ENCODE measurements around the gene ARHGAP24.
"Not testable (repeated sequence)": the region's sequence is repeated elsewhere in the genome, so short reads cannot be mapped to it uniquely, and the experiment has no call there.

Gene ARHGAP24

GRCh38 chr4:85482010-85482738 is 7.2 kb downstream of the ARHGAP24 start:
- no peak for DNase-seq (ENCODE audit: low read depth, low spot score)

- DNase-seq (ENCODE audit: low read depth, low spot score): no peak
Observed at GRCh38 chr4:85486425-85487086, 11.6 kb downstream of the ARHGAP24 start.

DNA sequence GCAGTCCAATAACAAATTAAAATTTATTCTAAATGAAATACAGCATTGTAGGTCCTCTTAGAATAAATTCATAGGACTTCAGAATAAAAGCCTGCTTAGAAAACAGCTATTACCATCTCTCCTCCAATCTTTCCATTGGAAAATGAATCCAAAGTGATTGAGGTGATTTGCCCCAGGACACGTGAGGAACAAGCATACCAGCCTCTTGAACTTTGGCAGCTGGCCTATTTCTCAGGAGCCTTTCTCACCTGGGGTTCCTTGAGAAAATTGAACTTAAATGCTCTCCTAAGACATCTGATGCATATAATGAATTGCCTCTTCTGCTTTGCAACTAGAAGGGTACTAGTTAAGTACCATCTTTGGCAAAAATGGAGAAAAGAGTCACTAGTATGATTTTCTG is 13.5 kb downstream of the ARHGAP24 start:
- no peak for DNase-seq (ENCODE audit: low read depth, low spot score)

DNA sequence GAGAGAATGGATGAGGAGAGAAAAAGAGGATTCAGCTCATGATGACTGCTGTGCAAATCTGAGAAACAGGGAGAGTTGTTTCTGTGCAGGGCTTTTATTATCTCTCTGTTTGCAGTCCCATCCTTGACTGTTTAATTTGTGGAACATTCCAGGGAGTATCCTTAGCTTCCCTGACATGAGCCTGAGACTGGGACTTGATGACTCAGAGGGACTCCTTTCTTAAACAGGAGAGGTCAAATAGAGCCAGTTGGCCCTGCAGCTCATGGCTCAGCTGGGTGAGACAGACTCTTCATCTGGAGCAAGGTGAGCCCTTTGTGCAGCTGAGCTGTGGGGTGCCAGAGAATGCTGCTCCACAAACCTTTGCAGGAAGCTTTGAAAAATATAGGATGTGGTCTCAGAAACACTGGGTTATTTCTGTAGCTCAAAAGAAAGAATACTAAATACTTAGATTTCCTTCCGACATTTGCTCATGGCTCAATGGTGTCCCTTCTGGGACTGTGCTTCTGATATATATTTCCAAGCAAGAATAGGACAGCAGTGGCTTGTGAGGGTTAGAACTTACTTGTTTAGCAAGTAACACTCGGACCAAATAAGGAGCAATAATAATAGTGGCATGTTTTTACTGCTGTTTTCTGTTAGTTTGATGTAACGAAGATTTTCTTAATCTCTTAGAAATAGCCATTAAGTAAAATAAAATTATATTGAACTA is 14.5 kb downstream of the ARHGAP24 start:
- no peak for DNase-seq (ENCODE audit: low read depth, low spot score)

- no peak for DNase-seq (ENCODE audit: low read depth, low spot score)
Observed at GRCh38 chr4:85491527-85491926, 16.6 kb downstream of the ARHGAP24 start.

GRCh38 chr4:85492336-85492735 is 17.4 kb downstream of the ARHGAP24 start:
- no peak for DNase-seq (ENCODE audit: low read depth, low spot score)

- DNase-seq (ENCODE audit: low read depth, low spot score): no peak
Observed at GRCh38 chr4:85495621-85496020, 20.7 kb downstream of the ARHGAP24 start.

DNA sequence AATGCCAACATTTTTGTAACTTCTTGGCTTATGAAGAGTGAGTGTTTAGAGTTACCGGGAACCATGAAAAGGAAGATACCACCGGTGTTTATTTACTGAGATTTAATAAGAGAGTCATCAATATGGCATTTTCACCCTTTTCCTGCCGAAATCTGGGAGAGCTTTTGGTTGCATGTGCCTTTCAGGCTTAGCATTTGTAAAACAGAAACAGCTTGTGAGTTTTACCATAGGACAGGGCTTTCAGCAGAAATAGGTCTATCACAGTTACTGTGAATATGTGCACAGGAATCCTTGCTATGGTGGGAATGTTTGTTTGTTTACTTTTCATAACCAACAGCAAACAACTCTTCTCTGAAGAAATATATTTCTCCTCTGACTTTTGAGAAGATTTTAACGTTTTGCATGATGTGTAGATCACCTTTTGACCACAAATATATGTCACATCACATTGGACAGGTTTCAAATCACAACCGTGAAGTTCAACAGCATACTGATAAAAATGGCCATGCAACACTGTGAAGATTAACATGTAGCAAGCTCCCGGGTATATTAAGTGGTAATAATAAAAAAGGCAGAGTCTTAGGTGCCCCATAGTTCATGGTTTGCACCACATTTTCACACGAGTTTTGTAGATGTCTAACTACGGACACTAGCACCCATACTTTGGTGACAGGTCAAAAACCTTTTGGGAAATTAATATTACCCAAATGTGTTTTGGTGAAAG is 21.3 kb downstream of the ARHGAP24 start:
- DNase-seq (ENCODE audit: low read depth, low spot score): no peak

DNA sequence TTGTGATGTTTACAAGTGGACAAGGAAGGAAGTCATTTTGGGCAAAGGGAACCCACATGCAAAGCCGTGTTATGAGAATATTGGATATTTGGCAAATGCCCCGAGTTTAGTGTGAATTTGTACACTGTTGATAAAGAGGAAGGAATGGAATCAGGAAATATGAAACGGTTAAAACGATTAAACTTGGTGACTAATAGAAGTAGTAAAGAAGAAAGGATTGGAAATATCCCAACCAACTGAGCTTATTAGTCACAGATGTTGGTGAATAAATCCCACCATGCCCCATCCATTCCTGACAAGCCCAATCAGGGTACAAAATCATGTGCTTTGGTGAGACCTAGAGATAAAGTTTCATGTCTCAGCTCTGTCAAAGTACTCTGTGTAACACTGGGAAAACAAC is 22.0 kb downstream of the ARHGAP24 start:
- DNase-seq (ENCODE audit: low read depth, low spot score): no peak

DNA sequence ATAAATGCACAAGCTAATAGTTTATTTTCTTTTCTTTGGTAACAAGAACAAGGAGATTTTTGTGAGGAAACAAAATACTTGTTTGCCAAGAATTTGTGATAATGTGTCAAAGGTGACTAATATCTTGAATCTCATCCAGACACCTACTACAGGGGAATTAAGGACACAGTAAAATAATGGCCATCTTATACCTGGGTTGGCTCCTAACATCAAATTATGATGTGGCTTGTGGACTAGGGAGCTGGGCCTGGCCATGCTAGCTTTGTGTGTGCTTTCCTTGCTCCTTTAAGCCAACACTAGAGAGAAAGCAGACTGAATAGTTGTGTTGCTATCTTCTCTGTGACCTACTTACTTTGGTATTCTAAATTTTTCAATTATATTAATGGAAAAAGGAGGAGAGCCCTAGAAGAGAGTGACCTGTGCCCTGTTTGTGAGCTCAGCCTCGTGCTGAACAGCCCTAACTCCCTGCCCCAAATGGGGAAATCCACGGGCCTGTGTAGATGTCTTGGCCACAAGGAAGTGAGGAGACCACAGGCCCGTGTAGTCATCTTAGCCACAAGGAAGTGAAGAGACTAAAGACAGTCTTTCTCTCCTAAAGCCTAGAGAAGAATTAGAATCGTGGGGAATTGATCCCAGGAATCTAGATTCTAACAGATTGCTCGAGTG is 23.3 kb downstream of the ARHGAP24 start:
- no peak for DNase-seq (ENCODE audit: low read depth, low spot score)

GRCh38 chr4:85499573-85499972 is 24.6 kb downstream of the ARHGAP24 start:
- DNase-seq (ENCODE audit: low read depth, low spot score): no peak

DNA sequence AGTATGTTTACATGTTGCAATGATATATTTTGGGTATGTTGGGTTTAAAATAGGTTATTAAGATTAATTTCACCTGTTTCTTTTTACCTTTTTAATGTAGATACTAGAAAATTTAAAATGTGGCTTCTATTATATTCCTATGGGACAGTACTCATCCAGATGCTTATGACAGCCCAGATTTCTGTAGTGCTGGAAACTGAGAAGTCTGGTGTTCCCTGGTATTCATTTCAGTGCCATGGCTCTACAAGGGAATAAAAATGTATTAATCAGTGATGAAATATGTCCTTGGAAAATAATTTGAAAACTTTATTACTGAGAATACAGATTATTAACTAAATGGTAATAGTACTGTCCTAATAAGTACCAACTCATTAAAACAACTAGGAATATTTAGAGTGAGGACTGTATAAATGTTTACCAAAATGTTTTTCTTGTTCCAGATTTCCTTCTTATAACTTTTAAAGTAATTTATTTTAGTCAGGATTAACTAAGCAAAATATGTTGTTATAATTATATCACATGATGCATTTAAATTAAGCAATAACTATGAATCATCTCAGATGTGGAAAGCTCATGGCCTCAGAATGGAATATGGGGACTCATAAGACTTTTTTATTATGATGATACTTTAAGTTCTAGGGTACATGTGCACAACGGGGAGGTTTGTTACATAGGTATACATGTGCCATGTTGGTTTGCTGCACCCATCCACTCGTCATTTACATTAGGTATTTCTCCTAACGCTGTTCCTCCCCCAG is 25.3 kb downstream of the ARHGAP24 start:
- no peak for DNase-seq (ENCODE audit: low read depth, low spot score)

DNA sequence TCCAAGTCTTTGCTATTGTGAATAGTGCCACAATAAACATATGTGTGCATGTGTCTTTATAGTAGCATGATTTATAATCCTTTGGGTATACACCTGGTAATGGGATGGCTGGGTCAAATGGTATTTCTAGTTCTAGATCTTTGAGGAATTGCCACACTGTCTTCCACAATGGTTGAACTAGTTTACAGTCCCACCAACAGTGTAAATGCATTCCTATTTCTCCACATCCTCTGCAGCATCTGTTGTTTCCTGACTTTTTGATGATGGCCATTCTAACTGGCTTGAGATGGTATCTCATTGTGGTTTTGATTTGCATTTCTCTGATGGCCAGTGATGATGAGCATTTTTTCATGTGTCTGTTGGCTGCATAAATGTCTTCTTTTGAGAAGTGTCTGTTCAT is 26.2 kb downstream of the ARHGAP24 start:
- not testable (repeated sequence) for DNase-seq (ENCODE audit: low read depth, low spot score)

- no peak for DNase-seq (ENCODE audit: low read depth, low spot score)
Observed at GRCh38 chr4:85508654-85509053, 33.7 kb downstream of the ARHGAP24 start.

DNA sequence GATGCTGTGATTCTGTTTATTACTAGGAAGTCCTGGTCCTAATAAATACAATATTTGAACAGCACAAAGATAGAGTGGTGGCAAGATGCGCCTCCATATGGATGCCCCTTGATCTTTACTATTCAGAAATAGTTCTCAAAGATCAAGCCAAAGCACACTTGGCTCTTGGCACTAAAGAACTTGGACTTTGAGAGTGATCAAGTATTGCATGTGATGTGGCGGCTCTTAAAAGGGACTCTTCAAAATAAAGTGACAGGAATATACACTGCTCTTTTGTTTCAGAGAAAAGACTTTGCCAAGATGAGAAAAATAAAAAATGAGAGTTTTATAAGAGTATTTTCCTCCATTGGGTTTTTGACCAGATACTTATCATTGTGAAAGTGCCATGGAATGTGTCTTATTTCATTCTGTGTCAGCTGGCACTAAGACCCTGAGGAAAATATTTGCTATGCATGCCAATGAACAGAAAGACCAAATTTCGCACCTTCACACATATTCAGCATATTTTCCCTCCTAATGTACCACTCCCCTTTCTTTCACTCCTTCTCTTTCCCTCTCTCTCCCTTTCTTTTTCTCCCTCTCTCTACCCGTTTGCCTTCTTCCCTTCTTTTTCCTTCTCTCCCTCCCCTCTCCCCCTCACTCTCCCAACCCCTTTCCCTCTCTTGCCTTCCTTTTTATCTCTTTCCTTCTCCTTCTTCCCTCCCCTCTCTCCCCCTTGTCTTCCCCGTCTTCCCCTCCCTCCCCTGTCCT is 35.1 kb downstream of the ARHGAP24 start:
- no peak for DNase-seq (ENCODE audit: low read depth, low spot score)

DNA sequence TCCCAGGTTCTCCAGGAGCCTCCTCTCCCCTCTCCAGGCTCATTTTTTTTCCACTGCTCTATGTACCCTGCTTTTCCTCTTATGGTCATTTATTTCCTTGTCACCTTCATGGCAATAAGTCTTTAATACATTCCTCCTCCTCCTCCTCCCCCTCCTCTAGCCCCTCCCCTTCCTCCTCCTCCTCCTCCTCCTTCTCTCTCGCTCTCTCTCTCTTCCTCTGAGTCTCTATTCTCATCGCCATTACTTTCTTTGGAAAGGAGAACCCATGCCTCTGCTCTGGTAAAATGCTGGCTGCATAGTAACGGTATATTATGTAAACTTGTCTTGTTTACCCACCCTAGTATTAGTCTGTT is 35.7 kb downstream of the ARHGAP24 start:
- no peak for DNase-seq (ENCODE audit: low read depth, low spot score)

- no peak for DNase-seq (ENCODE audit: low read depth, low spot score)
Observed at GRCh38 chr4:85512446-85513205, 37.7 kb downstream of the ARHGAP24 start.

DNA sequence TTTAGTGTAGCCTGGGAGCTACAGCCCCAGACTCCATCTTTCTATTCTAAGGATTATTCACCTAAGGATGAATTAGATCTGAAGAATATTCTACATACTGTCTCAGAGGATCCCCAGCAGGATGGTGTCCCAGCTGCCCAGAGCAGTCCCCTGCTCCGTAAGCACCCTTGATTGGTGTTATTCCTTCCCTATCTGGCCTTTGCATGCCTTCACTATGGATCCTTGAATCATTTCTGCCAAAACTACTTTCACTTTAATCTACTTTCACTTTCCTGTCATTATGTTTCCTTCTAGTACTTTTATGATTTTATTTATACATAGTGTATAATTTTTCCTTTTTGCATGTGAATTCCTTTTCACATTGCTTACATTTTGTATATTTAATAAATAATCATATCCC is 39.2 kb downstream of the ARHGAP24 start:
- no peak for DNase-seq (ENCODE audit: low read depth, low spot score)

DNA sequence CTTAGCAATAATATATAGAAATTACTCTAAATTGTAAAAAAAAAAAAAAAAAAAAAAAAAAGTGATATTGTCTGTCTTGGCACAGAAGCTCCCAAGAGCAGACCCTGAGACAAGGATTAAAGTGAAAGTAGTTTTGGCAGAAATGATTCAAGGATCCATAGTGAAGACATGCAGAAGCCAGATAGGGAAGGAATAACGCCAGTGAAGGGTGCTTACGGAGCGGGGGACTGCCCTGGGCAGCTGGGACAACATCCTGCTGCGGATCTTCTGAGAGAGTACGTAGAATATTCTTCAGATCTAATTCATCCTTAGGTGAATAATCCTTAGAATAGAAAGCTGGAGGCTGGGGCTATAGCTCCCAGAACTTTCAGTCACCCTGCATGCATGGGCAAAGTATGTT is 39.8 kb downstream of the ARHGAP24 start:
- DNase-seq (ENCODE audit: low read depth, low spot score): no peak

All from activated CD4-positive, CD25-positive, alpha-beta regulatory T cell treated with anti-CD3 and anti-CD28 coated beads, Interleukin-2, amount 50 U/mL, for 16 hours (primary cell).